LNCaP clone FGC (cell line): Measurements from ENCODE around the gene MTUS2.
A peak's percentile ranks its signal among the peaks of the same experiment; 100 is the strongest.

ENCODE experiments used
- DNase-seq: peaks from one replicate; pipeline ENCODE4 v3.0.0-alpha.2; 2011; ENCODE audit warnings: low read depth
- H3K4me3 ChIP-seq: 2 replicates; pipeline ENCODE4 v1.5.1; 2011; ENCODE audit warnings: mild to moderate bottlenecking, low read depth, low read length, control low read depth
- CTCF ChIP-seq: IDR thresholded peaks from 2 replicates; pipeline ENCODE4 v1.5.1; 2012; ENCODE audit warnings: mild to moderate bottlenecking; ENCODE audit not compliant: control insufficient read depth, insufficient read depth; ENCODE audit errors: extremely low read depth

Gene MTUS2

GRCh38 chr13:29260684-29261083, 440.5 kb downstream of the MTUS2 start:
- no peak for DNase-seq
- no peak overlapping the region for H3K4me3 ChIP-seq
- peak; percentile 48 for TF ChIP-seq CTCF

- no peak for DNase-seq
- TF ChIP-seq CTCF: 0 out of 2 replicates have a peak, but pooled peaks have one; percentile 12
- H3K4me3 ChIP-seq: no peak overlapping the region
Measured at GRCh38 chr13:29266261-29266660, 446.1 kb downstream of the MTUS2 start.

GRCh38 chr13:29266756-29267733, 446.9 kb downstream of the MTUS2 start:
- H3K4me3 ChIP-seq: no peak overlapping the region
- TF ChIP-seq CTCF: no peak
- no peak for DNase-seq

- DNase-seq: no peak
- TF ChIP-seq CTCF: no peak
- no peak overlapping the region for H3K4me3 ChIP-seq
Measured at GRCh38 chr13:29270271-29270985, 450.3 kb downstream of the MTUS2 start.

GRCh38 chr13:29271606-29272005, 451.5 kb downstream of the MTUS2 start:
- no peak for TF ChIP-seq CTCF
- no peak for DNase-seq
- no peak overlapping the region for H3K4me3 ChIP-seq

- no peak for DNase-seq
- H3K4me3 ChIP-seq: no peak overlapping the region
- TF ChIP-seq CTCF: no peak
Measured at GRCh38 chr13:29279356-29280254, 459.5 kb downstream of the MTUS2 start.
